Measurements from ENCODE around the gene RPS2.

GRCh38 chr16:2009164-2009711, 44.6 kb upstream of the RPS2 start:
- TF ChIP-seq SP4 (IDR thresholded peaks at IDR 0.05; ENCODE audit: low read length) (no peak), CTCF (IDR thresholded peaks at IDR 0.05; ENCODE audit: control extremely low read depth in 1 of 3, insufficient read depth in 1 of 3, low read depth in 1 of 3, low read length in 3 of 3) (no peak), GABPA (IDR thresholded peaks at IDR 0.05; ENCODE audit: borderline replicate concordance, insufficient read depth, low read length) (no peak), POLR2AphosphoS5 (IDR thresholded peaks at IDR 0.05; ENCODE audit: low read depth, low read length) (no peak), POLR2A (IDR thresholded peaks at IDR 0.05; ENCODE audit: control extremely low read depth in 1 of 2, low read depth in 2 of 2, low read length in 2 of 2) (no peak)

Data from H1 (cell line).